Upper lobe of left lung (tissue), 4 donors: ENCODE data around the gene ZNF777.
A peak's percentile ranks its signal among the peaks of the same experiment; 100 is the strongest.

Source experiments
- CTCF ChIP-seq, 6 experiments: fragments of 450-650 bp in 4 of 6; fragments of 200-600 bp in 2 of 6; sonication (generic) in 2 of 6; IDR thresholded peaks; one replicate each; pipeline ENCODE4 v1.5.1; 2016 to 2019; ENCODE audit warnings: antibody characterized with exemption in 6 of 6
- POLR2A ChIP-seq, 4 donors: fragments of 450-650 bp; IDR thresholded peaks; one replicate each; pipeline ENCODE4 v1.5.1; 2016 to 2017; ENCODE audit warnings: antibody characterized with exemption in 4 of 4, mild to moderate bottlenecking in 2 of 4

GRCh38 chr7:149460493-149461277 is at the start of gene ZNF777:
- peak in 2 of 4 donors; percentile 26 to 61 for TF ChIP-seq POLR2A (IDR thresholded peaks at IDR 0.05)
- peak; percentile 38 to 84 (median 67) for TF ChIP-seq CTCF (IDR thresholded peaks at IDR 0.05)
